ENCODE data around the gene TLCD3A. TPM values are rescaled to one million over a fixed set of nuclear protein-coding genes. Genes with fewer than 3 reads are reported as not detected.

TLCD3A gene
- total RNA-seq, 1 experiment from 2014 or later: 21.6 TPM

DNA sequence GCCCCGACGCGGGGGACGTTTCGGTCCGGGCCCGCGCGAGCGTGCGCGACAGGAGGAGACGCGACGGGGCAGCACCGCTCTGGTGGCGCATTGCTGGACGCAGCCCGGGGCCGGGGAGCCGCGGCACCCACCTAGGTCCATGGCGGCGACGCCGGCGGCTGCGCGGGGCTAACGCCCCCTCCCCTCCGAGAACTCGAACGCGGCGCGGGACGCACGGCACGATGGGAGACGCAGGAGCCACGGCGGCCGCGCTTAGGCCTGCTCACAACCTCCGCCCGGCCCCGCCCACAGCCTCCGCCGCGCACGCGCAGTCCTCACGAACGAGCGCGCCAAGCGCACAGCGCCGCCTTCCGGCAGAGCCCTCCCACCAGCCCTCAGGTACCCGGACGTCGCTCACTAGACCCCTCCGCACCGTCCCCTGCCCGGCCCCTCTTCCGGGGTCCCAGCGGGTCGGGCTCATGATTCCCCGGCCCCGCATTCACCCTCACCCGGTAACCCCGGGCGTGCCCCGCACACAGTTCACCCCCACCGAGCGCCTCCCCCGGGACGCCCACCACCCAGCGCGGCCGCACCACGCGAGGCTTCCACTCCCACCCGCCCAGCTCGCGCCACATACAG lies 19.7 kb downstream of the TLCD3A start, which contains the start of gene GEMIN4 (continued):
- TF ChIP-seq, protein P1, sequence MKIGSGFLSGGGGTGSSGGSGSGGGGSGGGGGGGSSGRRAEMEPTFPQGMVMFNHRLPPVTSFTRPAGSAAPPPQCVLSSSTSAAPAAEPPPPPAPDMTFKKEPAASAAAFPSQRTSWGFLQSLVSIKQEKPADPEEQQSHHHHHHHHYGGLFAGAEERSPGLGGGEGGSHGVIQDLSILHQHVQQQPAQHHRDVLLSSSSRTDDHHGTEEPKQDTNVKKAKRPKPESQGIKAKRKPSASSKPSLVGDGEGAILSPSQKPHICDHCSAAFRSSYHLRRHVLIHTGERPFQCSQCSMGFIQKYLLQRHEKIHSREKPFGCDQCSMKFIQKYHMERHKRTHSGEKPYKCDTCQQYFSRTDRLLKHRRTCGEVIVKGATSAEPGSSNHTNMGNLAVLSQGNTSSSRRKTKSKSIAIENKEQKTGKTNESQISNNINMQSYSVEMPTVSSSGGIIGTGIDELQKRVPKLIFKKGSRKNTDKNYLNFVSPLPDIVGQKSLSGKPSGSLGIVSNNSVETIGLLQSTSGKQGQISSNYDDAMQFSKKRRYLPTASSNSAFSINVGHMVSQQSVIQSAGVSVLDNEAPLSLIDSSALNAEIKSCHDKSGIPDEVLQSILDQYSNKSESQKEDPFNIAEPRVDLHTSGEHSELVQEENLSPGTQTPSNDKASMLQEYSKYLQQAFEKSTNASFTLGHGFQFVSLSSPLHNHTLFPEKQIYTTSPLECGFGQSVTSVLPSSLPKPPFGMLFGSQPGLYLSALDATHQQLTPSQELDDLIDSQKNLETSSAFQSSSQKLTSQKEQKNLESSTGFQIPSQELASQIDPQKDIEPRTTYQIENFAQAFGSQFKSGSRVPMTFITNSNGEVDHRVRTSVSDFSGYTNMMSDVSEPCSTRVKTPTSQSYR (CRISPR knock-in tag; IDR thresholded peaks at IDR 0.05): no peak
- TF ChIP-seq ZNF232 (CRISPR knock-in tag; IDR thresholded peaks at IDR 0.05) (0 out of 2 replicates have a peak, but pooled peaks have one; percentile 72), ZNF219 (CRISPR knock-in tag; IDR thresholded peaks at IDR 0.05; ENCODE audit: borderline replicate concordance) (0 out of 2 replicates have a peak, but pooled peaks have one; percentile 53), NR1H2 (CRISPR knock-in tag; IDR thresholded peaks at IDR 0.05) (no peak), ZNF263 (CRISPR knock-in tag; IDR thresholded peaks at IDR 0.05; ENCODE audit: low read depth) (no peak), FOXP1 (CRISPR knock-in tag; IDR thresholded peaks at IDR 0.05; ENCODE audit: borderline replicate concordance) (peak; percentile 13; the same call in 1 of the 2 replicates), ZNF416 (CRISPR knock-in tag; IDR thresholded peaks at IDR 0.05) (no peak), GABPB1 (CRISPR knock-in tag; IDR thresholded peaks at IDR 0.05) (peak; percentile 11; the same call in 1 of the 2 replicates), JAZF1 (CRISPR knock-in tag; IDR thresholded peaks at IDR 0.05) (no peak), SOX15 (CRISPR knock-in tag; IDR thresholded peaks at IDR 0.05) (no peak), NFE2L1 (CRISPR knock-in tag; IDR thresholded peaks at IDR 0.05) (no peak; the same call in 1 of the 2 replicates), EMX1 (CRISPR knock-in tag; IDR thresholded peaks at IDR 0.05) (no peak), PRRX2 (CRISPR knock-in tag; IDR thresholded peaks at IDR 0.05) (no peak), ZNF121 (CRISPR knock-in tag; IDR thresholded peaks at IDR 0.05) (no peak), ETV6 (CRISPR knock-in tag; IDR thresholded peaks at IDR 0.05) (peak; percentile 93)
- TF ChIP-seq, protein P2, sequence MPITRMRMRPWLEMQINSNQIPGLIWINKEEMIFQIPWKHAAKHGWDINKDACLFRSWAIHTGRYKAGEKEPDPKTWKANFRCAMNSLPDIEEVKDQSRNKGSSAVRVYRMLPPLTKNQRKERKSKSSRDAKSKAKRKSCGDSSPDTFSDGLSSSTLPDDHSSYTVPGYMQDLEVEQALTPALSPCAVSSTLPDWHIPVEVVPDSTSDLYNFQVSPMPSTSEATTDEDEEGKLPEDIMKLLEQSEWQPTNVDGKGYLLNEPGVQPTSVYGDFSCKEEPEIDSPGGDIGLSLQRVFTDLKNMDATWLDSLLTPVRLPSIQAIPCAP (CRISPR knock-in tag; IDR thresholded peaks at IDR 0.05): peak; percentile 51; the same call in 1 of the 2 replicates
- TF ChIP-seq, protein P3, sequence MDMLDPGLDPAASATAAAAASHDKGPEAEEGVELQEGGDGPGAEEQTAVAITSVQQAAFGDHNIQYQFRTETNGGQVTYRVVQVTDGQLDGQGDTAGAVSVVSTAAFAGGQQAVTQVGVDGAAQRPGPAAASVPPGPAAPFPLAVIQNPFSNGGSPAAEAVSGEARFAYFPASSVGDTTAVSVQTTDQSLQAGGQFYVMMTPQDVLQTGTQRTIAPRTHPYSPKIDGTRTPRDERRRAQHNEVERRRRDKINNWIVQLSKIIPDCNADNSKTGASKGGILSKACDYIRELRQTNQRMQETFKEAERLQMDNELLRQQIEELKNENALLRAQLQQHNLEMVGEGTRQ (CRISPR knock-in tag; IDR thresholded peaks at IDR 0.05): no peak; the same call in 1 of the 2 replicates
- TF ChIP-seq, protein P4, sequence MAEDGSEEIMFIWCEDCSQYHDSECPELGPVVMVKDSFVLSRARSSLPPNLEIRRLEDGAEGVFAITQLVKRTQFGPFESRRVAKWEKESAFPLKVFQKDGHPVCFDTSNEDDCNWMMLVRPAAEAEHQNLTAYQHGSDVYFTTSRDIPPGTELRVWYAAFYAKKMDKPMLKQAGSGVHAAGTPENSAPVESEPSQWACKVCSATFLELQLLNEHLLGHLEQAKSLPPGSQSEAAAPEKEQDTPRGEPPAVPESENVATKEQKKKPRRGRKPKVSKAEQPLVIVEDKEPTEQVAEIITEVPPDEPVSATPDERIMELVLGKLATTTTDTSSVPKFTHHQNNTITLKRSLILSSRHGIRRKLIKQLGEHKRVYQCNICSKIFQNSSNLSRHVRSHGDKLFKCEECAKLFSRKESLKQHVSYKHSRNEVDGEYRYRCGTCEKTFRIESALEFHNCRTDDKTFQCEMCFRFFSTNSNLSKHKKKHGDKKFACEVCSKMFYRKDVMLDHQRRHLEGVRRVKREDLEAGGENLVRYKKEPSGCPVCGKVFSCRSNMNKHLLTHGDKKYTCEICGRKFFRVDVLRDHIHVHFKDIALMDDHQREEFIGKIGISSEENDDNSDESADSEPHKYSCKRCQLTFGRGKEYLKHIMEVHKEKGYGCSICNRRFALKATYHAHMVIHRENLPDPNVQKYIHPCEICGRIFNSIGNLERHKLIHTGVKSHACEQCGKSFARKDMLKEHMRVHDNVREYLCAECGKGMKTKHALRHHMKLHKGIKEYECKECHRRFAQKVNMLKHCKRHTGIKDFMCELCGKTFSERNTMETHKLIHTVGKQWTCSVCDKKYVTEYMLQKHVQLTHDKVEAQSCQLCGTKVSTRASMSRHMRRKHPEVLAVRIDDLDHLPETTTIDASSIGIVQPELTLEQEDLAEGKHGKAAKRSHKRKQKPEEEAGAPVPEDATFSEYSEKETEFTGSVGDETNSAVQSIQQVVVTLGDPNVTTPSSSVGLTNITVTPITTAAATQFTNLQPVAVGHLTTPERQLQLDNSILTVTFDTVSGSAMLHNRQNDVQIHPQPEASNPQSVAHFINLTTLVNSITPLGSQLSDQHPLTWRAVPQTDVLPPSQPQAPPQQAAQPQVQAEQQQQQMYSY (CRISPR knock-in tag; IDR thresholded peaks at IDR 0.05): peak; percentile 12
- TF ChIP-seq, protein P5, sequence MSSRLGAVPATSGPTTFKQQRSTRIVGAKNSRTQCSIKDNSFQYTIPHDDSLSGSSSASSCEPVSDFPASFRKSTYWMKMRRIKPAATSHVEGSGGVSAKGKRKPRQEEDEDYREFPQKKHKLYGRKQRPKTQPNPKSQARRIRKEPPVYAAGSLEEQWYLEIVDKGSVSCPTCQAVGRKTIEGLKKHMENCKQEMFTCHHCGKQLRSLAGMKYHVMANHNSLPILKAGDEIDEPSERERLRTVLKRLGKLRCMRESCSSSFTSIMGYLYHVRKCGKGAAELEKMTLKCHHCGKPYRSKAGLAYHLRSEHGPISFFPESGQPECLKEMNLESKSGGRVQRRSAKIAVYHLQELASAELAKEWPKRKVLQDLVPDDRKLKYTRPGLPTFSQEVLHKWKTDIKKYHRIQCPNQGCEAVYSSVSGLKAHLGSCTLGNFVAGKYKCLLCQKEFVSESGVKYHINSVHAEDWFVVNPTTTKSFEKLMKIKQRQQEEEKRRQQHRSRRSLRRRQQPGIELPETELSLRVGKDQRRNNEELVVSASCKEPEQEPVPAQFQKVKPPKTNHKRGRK (CRISPR knock-in tag; IDR thresholded peaks at IDR 0.05; ENCODE audit: borderline replicate concordance): no peak
- TF ChIP-seq, protein P6, sequence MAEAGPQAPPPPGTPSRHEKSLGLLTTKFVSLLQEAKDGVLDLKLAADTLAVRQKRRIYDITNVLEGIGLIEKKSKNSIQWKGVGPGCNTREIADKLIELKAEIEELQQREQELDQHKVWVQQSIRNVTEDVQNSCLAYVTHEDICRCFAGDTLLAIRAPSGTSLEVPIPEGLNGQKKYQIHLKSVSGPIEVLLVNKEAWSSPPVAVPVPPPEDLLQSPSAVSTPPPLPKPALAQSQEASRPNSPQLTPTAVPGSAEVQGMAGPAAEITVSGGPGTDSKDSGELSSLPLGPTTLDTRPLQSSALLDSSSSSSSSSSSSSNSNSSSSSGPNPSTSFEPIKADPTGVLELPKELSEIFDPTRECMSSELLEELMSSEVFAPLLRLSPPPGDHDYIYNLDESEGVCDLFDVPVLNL (CRISPR knock-in tag; IDR thresholded peaks at IDR 0.05; ENCODE audit: borderline replicate concordance, low read depth): peak; percentile 91; the same call in 1 of the 2 replicates
- TF ChIP-seq, protein P7, sequence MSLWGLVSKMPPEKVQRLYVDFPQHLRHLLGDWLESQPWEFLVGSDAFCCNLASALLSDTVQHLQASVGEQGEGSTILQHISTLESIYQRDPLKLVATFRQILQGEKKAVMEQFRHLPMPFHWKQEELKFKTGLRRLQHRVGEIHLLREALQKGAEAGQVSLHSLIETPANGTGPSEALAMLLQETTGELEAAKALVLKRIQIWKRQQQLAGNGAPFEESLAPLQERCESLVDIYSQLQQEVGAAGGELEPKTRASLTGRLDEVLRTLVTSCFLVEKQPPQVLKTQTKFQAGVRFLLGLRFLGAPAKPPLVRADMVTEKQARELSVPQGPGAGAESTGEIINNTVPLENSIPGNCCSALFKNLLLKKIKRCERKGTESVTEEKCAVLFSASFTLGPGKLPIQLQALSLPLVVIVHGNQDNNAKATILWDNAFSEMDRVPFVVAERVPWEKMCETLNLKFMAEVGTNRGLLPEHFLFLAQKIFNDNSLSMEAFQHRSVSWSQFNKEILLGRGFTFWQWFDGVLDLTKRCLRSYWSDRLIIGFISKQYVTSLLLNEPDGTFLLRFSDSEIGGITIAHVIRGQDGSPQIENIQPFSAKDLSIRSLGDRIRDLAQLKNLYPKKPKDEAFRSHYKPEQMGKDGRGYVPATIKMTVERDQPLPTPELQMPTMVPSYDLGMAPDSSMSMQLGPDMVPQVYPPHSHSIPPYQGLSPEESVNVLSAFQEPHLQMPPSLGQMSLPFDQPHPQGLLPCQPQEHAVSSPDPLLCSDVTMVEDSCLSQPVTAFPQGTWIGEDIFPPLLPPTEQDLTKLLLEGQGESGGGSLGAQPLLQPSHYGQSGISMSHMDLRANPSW (CRISPR knock-in tag; conservative IDR thresholded peaks at IDR 0.05; ENCODE audit: low read depth): no peak
- TF ChIP-seq, protein P8, sequence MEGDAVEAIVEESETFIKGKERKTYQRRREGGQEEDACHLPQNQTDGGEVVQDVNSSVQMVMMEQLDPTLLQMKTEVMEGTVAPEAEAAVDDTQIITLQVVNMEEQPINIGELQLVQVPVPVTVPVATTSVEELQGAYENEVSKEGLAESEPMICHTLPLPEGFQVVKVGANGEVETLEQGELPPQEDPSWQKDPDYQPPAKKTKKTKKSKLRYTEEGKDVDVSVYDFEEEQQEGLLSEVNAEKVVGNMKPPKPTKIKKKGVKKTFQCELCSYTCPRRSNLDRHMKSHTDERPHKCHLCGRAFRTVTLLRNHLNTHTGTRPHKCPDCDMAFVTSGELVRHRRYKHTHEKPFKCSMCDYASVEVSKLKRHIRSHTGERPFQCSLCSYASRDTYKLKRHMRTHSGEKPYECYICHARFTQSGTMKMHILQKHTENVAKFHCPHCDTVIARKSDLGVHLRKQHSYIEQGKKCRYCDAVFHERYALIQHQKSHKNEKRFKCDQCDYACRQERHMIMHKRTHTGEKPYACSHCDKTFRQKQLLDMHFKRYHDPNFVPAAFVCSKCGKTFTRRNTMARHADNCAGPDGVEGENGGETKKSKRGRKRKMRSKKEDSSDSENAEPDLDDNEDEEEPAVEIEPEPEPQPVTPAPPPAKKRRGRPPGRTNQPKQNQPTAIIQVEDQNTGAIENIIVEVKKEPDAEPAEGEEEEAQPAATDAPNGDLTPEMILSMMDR (IDR thresholded peaks at IDR 0.05): peak; percentile 67

Measured in WTC11 (cell line).